ENCODE data around the gene SLC6A7. TPM values are rescaled to one million over a fixed set of nuclear protein-coding genes. Genes with fewer than 3 reads are reported as not detected.

Gene SLC6A7
- total RNA-seq, 1 experiment from 2014 or later, result not detected

GRCh38 chr5:150219861-150220260, 30.0 kb downstream of the SLC6A7 start:
- Mint-ChIP-seq H3K4me3 (ENCODE audit: low read depth, unreplicated experiment) (no peak overlapping the region), H3K36me3 (ENCODE audit: insufficient read depth, unreplicated experiment) (no peaks in the 10 kb centered on the region), H3K9me3 (ENCODE audit: low read depth, unreplicated experiment) (no peaks in the 10 kb centered on the region), H3K4me1 (ENCODE audit: low read depth, unreplicated experiment) (peaks cover 7% of the 10 kb centered on the region), H3K27ac (ENCODE audit: unreplicated experiment) (no peak overlapping the region), H3K27me3 (ENCODE audit: unreplicated experiment) (peaks cover 35% of the 10 kb centered on the region)
- intact Hi-C loops (cut with micrococcal nuclease; ENCODE audit: unreplicated experiment), result loop anchor here (5.0 to 10.0 kb wide), 2 partner anchors 385 to 583 kb away; no protein-coding TSS in a partner anchor
- CTCF ChIA-PET, result no interaction called here
- no peak for TF ChIP-seq CTCF (IDR thresholded peaks at IDR 0.05; ENCODE audit: unreplicated experiment)
- BruUV-seq (replicated peaks), result no TSS peak
- DNase-seq, result no peak

GRCh38 chr5:150221471-150221870, 31.6 kb downstream of the SLC6A7 start:
- TF ChIP-seq CTCF (IDR thresholded peaks at IDR 0.05; ENCODE audit: unreplicated experiment), result no peak
- Mint-ChIP-seq H3K9me3 (ENCODE audit: low read depth, unreplicated experiment) (no peaks in the 10 kb centered on the region), H3K27me3 (ENCODE audit: unreplicated experiment) (peaks cover 35% of the 10 kb centered on the region), H3K4me3 (ENCODE audit: low read depth, unreplicated experiment) (no peak overlapping the region), H3K36me3 (ENCODE audit: insufficient read depth, unreplicated experiment) (no peaks in the 10 kb centered on the region), H3K4me1 (ENCODE audit: low read depth, unreplicated experiment) (no peaks in the 10 kb centered on the region), H3K27ac (ENCODE audit: unreplicated experiment) (no peak overlapping the region)
- intact Hi-C loops (cut with micrococcal nuclease; ENCODE audit: unreplicated experiment), result no loop called here
- no TSS peak for BruUV-seq (replicated peaks)
- no peak for DNase-seq
- CTCF ChIA-PET, result interaction anchor here (0.7 kb wide), 1 partner anchor 78 kb away, joined by 3 read pairs; no protein-coding TSS in a partner anchor

DNA sequence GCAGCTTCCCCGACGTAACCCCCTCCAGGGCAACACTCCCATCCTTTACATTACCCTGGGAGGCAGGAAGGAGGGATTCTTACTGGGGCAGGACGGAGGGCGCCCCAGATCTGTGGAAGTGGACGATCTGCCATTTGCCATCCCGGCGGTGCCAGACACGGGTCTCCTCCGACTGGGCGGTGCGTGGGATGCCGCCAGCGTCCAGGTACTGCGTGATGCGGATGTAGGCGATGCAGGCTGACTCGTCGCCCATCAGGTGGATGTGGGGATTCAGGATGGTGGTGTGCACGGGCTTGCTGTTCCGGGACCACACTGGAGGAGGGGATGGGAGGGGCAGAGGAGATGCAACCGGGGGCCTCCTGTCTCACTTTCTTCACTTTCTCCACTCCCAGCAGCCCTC, 33.0 kb downstream of the SLC6A7 start:
- intact Hi-C loops (cut with micrococcal nuclease; ENCODE audit: unreplicated experiment), result no loop called here
- no peaks in the 10 kb centered on the region for H3K9me3 Mint-ChIP-seq (ENCODE audit: low read depth, unreplicated experiment)
- no peaks in the 10 kb centered on the region for H3K4me1 Mint-ChIP-seq (ENCODE audit: low read depth, unreplicated experiment)
- H3K36me3 Mint-ChIP-seq (ENCODE audit: insufficient read depth, unreplicated experiment), result no peaks in the 10 kb centered on the region
- no peak for TF ChIP-seq CTCF (IDR thresholded peaks at IDR 0.05; ENCODE audit: unreplicated experiment)
- H3K27ac Mint-ChIP-seq (ENCODE audit: unreplicated experiment), result no peak overlapping the region
- CTCF ChIA-PET, result interaction anchor here (1.1 kb wide), 1 partner anchor 9 kb away, joined by 3 read pairs; no protein-coding TSS in a partner anchor
- DNase-seq, result no peak
- no TSS peak for BruUV-seq (replicated peaks)
- H3K4me3 Mint-ChIP-seq (ENCODE audit: low read depth, unreplicated experiment), result no peak overlapping the region
- peaks cover 36% of the 10 kb centered on the region for H3K27me3 Mint-ChIP-seq (ENCODE audit: unreplicated experiment)

- TF ChIP-seq CTCF (IDR thresholded peaks at IDR 0.05; ENCODE audit: unreplicated experiment), result no peak
- Mint-ChIP-seq H3K27me3 (ENCODE audit: unreplicated experiment) (peaks cover 42% of the 10 kb centered on the region), H3K4me3 (ENCODE audit: low read depth, unreplicated experiment) (no peak overlapping the region), H3K9me3 (ENCODE audit: low read depth, unreplicated experiment) (no peaks in the 10 kb centered on the region), H3K4me1 (ENCODE audit: low read depth, unreplicated experiment) (no peaks in the 10 kb centered on the region), H3K36me3 (ENCODE audit: insufficient read depth, unreplicated experiment) (no peaks in the 10 kb centered on the region), H3K27ac (ENCODE audit: unreplicated experiment) (no peak overlapping the region)
- BruUV-seq (replicated peaks), result no TSS peak
- CTCF ChIA-PET, result interaction anchor here (1.1 kb wide), 1 partner anchor 9 kb away, joined by 3 read pairs; no protein-coding TSS in a partner anchor
- intact Hi-C loops (cut with micrococcal nuclease; ENCODE audit: unreplicated experiment), result no loop called here
- DNase-seq, result no peak
Measured at GRCh38 chr5:150223474-150223873, 33.6 kb downstream of the SLC6A7 start.
